HEK293T (cell line): ENCODE measurements around the gene C11orf21.

Source experiments
- ARNT ChIP-seq: fragments of 450-650 bp; IDR thresholded peaks from 2 replicates; pipeline ENCODE4 v1.6.1; 2017; ENCODE audit warnings: mild to moderate bottlenecking
- BHLHE40 ChIP-seq: fragments of 450-650 bp; IDR thresholded peaks from 2 replicates; pipeline ENCODE4 v1.6.1; 2016; ENCODE audit warnings: mild to moderate bottlenecking, moderate library complexity, borderline replicate concordance
- CTBP1 ChIP-seq: fragments of 450-650 bp; IDR thresholded peaks from 2 replicates; pipeline ENCODE4 v1.6.1; 2016; ENCODE audit warnings: borderline replicate concordance
- ELF4 ChIP-seq: fragments of 450-650 bp; IDR thresholded peaks from 2 replicates; pipeline ENCODE4 v1.6.1; 2017; ENCODE audit warnings: antibody characterized with exemption
- FOXM1 ChIP-seq: fragments of 450-650 bp; IDR thresholded peaks from 2 replicates; pipeline ENCODE4 v1.6.1; 2017; ENCODE audit warnings: mild to moderate bottlenecking, borderline replicate concordance
- HDGF ChIP-seq: fragments of 450-650 bp; IDR thresholded peaks from 2 replicates; pipeline ENCODE4 v1.6.1; 2017; ENCODE audit warnings: antibody characterized with exemption, borderline replicate concordance
- L3MBTL2 ChIP-seq: fragments of 450-650 bp; conservative IDR thresholded peaks from 2 replicates; pipeline ENCODE4 v1.6.1; 2016; ENCODE audit warnings: mild to moderate bottlenecking
- SP1 ChIP-seq: fragments of 450-650 bp; IDR thresholded peaks from 2 replicates; pipeline ENCODE4 v1.6.1; 2017
- SUZ12 ChIP-seq: fragments of 450-650 bp; IDR thresholded peaks from 2 replicates; pipeline ENCODE4 v1.6.1; 2016; ENCODE audit warnings: mild to moderate bottlenecking
- ZNF384 ChIP-seq: fragments of 450-650 bp; IDR thresholded peaks from 2 replicates; pipeline ENCODE4 v1.6.1; 2016
- TF ChIP-seq, protein P1 (sequence below): fragments of 450-650 bp; IDR thresholded peaks from 2 replicates; pipeline ENCODE4 v1.6.1; 2016

DNA sequence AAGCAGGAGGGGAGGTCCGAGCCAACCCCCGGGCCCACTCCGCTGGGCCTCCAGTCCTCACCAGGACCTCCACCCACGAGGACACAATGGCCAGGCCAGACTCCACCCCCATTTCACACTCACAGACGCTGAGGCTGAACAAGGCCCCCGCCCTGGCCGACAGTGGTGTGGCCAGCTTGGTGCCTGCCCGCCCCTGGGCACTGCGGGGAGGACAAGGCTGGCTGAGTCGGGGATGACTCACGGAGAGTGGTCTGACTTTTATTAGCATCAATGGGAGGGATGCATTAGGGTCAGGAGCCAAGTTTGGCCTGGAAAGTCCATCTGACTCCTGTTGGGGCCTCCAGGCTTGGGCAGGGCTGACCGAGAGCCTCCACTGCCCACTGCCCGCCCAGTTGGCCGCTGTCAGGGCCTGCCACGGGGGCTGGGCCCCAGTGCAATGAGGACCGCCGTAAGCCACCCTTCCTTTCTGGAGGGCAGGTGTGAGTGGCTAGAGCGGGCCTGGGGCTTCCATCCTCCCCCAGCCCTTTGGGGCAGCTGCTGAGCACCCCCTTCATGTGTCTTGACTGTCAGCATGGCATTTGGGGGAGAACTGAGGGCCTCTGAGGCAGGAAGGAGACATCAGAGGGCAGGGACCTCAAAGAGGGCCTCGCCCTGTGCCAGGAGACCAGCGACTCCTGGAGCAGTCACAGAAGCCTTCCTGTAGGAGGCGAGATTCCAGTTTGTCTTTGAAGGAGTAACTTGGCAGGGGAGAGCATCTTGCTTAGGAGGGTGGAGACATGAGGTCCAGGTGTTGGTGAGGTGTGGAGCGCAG, 10.7 kb upstream of the C11orf21 start:
- TF ChIP-seq BHLHE40: no peak
- TF ChIP-seq ELF4: no peak
- TF ChIP-seq FOXM1: no peak
- no peak for TF ChIP-seq HDGF
- TF ChIP-seq CTBP1: no peak
- TF ChIP-seq SUZ12: no peak
- TF ChIP-seq, protein P1, sequence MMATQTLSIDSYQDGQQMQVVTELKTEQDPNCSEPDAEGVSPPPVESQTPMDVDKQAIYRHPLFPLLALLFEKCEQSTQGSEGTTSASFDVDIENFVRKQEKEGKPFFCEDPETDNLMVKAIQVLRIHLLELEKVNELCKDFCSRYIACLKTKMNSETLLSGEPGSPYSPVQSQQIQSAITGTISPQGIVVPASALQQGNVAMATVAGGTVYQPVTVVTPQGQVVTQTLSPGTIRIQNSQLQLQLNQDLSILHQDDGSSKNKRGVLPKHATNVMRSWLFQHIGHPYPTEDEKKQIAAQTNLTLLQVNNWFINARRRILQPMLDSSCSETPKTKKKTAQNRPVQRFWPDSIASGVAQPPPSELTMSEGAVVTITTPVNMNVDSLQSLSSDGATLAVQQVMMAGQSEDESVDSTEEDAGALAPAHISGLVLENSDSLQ: no peak
- no peak for TF ChIP-seq SP1
- no peak for TF ChIP-seq ARNT
- no peak for TF ChIP-seq L3MBTL2
- TF ChIP-seq ZNF384: no peak
